Measurements from ENCODE around the gene PTGFRN.

Gene PTGFRN

DNA sequence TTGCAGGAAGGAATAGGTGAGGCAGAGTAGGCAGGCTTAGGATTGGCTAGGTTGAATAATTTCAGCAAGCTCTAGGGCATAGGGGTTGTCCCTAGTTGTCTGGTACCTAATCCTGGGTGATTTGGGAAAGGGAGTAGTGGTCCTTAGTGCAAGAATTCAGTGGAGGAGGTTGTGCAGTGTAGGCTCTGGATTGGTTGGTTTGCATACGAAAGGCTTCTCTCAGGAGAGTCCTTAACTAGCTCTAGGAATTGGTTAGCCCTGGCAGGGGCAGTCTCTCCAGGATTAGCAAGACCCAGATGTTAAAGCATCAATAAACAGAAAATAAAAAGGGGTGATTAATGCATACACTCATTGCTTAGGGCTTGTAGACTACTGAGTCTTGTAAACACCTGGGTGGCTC lies 82.2 kb downstream of the PTGFRN start:
- DNase-seq (ENCODE audit: extremely low read depth in 1 of 2, low read depth in 1 of 2): no peak

GRCh38 chr1:116993286-116993685 lies 83.6 kb downstream of the PTGFRN start:
- no peak for DNase-seq (ENCODE audit: extremely low read depth in 1 of 2, low read depth in 1 of 2)

- no peak for DNase-seq (ENCODE audit: extremely low read depth in 1 of 2, low read depth in 1 of 2)
Observed at GRCh38 chr1:116994411-116994810, 84.7 kb downstream of the PTGFRN start.

- DNase-seq (ENCODE audit: extremely low read depth in 1 of 2, low read depth in 1 of 2): no peak
Observed at GRCh38 chr1:116997066-116997465, 87.3 kb downstream of the PTGFRN start.

DNA sequence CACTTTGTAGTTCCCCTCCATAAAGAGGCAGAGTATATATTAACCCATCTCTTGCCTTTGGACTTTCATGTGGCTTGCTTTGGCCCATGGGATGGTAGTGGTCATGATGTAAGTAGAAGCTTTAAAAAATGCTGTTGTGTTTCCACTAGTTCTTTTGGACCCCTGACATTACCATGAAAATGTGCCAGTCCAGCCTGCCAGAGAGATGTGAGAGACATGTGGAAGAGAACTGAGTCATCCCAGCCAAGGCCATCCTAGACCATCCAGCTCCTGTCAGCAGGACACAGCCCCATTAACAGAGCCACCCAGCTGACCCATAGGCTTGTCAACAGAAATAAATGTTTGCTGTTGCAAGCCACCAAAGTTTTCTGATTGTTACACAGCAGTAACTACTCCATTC lies 87.9 kb downstream of the PTGFRN start:
- no peak for DNase-seq (ENCODE audit: extremely low read depth in 1 of 2, low read depth in 1 of 2)

DNA sequence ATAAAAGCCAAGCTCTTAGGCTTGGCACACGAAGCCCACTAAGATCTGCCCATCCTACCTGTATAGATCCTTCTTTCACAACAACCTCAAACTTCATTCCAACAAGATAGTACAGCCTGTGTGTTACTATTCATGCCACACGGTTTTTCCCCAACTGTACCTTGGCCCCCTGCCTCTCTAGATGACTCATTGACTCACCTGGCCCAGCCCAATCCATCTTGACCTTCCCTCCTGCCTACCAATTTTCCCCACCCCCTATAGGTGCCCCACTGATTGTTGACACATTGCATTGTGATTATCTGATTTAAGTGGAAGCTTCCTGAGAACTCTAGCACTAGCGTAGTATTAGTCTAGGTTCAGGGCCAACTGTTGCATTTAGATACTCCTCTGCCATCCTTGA lies 89.9 kb downstream of the PTGFRN start:
- no peak for DNase-seq (ENCODE audit: extremely low read depth in 1 of 2, low read depth in 1 of 2)

GRCh38 chr1:117000142-117000541 lies 90.4 kb downstream of the PTGFRN start:
- no peak for DNase-seq (ENCODE audit: extremely low read depth in 1 of 2, low read depth in 1 of 2)

- no peak for DNase-seq (ENCODE audit: extremely low read depth in 1 of 2, low read depth in 1 of 2)
Observed at GRCh38 chr1:117001254-117001927, 91.7 kb downstream of the PTGFRN start, which contains the start of gene CD101. TSS of gene CD101 (plus strand) at chr1:117001760. CDS start at chr1:117001818, 58 bp downstream.

DNA sequence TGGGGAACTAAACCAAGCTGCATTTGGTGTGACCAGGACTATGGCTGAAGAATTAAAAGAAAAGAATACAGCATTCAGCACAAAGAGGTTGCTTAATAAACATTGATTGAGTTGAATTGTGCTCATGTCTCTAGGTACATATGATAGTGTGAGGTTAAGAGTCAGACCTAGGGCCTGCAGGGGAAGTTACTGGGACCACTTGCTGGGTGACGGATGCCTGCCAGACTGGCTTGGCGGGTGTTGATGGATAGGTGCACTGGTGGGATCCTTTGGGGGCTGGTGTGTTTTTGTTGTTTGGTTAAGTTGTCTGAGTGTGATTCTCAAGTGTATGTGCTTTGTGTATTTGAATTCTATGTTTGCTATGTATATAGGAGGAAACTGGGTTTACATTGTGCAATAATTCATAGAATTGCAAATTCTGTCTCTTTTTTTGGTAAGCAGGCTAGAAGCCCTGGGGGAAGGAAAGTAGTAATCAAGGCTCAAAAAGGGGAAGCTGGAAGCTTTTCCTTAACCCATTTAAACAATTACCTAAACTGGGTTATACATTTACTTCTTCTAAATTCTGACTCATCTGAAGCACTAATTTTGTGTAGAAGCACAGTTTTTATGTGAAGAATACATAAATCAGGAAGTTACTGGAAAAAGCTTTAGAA lies 93.6 kb downstream of the PTGFRN start:
- DNase-seq (ENCODE audit: extremely low read depth in 1 of 2, low read depth in 1 of 2): no peak

GRCh38 chr1:117007719-117008013 lies 98.0 kb downstream of the PTGFRN start:
- DNase-seq (ENCODE audit: extremely low read depth in 1 of 2, low read depth in 1 of 2): no peak

DNA sequence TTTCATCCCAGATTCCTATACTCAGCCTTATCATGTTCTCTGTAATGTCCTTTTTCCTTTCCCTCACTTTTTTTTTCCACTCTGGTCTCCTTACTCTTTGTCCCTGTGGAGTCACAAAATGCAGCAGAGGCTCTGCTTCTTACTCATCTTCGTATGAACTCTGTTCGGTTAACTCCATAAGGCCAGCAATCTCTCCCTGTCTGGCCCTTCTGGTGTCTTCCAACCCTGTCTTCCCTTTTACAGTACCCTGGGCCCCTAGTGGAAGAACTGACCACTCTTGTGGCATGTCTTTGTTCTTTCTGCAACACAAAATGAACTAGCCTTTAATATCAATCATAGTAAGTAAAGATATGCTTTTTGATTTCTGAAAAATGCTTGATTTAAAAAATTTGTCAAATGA lies 98.9 kb downstream of the PTGFRN start:
- DNase-seq (ENCODE audit: extremely low read depth in 1 of 2, low read depth in 1 of 2): no peak

DNA sequence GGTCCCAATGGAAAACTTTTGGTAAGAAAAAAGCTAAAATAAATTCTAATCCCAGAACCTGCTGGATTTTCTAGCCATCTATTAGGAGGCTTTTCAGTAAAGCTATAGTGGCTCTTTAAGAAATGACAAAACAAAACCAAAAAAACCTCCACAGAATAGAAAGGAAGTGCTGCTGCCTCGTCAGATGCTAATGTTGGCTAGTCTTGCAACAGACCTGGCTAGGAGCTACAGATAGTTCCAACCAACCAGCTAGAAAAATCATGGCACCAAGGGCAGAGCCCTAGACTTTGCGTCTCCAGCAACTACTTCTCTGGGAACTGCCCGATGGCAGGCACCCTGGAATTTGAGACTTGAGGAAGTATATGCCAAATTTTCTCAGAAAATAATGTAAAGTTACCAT lies 99.4 kb downstream of the PTGFRN start:
- DNase-seq (ENCODE audit: extremely low read depth in 1 of 2, low read depth in 1 of 2): no peak

- DNase-seq (ENCODE audit: extremely low read depth in 1 of 2, low read depth in 1 of 2): no peak
Observed at GRCh38 chr1:117010310-117010969, 100.7 kb downstream of the PTGFRN start.

DNA sequence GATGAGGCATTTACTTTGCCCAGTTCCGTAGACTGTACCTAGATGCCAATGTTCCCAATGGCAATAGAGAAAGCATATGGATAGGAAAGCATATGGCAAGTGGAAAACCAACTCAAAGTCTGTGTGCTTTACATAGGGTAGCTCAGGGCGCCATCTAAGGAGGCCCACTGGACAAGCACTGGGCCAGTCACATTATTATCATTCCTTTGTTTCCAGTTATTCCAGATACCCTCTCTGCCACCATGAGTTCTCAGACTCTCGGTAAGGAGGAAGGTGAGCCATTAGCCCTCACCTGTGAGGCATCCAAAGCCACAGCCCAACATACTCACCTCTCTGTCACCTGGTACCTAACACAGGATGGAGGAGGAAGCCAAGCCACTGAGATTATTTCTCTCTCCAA lies 101.6 kb downstream of the PTGFRN start:
- DNase-seq (ENCODE audit: extremely low read depth in 1 of 2, low read depth in 1 of 2): no peak

DNA sequence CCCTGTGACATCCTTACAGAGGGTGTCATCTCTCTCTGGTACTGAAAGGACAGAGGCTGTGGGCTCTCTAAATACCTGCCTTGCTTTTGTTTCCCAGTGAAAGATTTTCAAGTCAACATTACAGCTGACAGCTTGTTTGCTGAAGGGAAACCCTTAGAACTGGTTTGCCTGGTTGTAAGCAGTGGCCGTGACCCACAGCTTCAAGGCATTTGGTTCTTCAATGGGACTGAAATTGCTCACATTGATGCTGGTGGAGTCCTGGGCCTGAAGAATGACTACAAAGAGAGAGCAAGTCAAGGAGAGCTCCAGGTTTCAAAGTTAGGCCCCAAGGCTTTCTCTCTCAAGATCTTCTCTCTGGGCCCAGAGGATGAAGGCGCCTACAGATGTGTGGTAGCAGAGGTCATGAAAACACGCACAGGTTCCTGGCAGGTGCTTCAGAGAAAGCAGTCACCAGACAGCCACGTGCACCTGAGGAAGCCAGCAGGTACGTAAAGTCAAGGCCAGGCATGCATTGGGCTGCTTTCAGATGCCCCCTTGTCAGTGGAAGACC lies 103.7 kb downstream of the PTGFRN start:
- no peak for DNase-seq (ENCODE audit: extremely low read depth in 1 of 2, low read depth in 1 of 2)

GRCh38 chr1:117014209-117014608 lies 104.5 kb downstream of the PTGFRN start:
- DNase-seq (ENCODE audit: extremely low read depth in 1 of 2, low read depth in 1 of 2): no peak

- DNase-seq (ENCODE audit: extremely low read depth in 1 of 2, low read depth in 1 of 2): no peak
Observed at GRCh38 chr1:117015724-117016123, 106.0 kb downstream of the PTGFRN start.

GRCh38 chr1:117017062-117017461 lies 107.3 kb downstream of the PTGFRN start:
- no peak for DNase-seq (ENCODE audit: extremely low read depth in 1 of 2, low read depth in 1 of 2)

DNA sequence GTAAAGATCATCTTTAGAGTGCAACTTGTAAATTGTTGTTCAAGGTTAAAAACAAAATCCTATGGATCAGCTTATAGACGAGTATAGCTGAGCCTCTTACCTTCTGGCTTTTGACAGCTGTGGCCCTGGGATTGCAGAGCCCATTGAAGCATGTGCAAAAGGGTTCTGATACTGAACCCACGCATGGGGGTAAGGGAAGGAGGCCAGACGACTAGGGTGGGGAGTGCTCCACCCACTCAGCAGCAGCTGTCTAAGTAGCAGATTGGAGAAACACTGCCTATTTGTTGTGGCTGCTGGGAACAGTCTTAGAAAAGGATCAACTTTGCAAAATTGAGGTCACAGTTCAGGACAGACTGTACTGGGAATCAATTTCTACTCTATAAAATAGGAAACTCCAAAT lies 107.9 kb downstream of the PTGFRN start:
- DNase-seq (ENCODE audit: extremely low read depth in 1 of 2, low read depth in 1 of 2): no peak

DNA sequence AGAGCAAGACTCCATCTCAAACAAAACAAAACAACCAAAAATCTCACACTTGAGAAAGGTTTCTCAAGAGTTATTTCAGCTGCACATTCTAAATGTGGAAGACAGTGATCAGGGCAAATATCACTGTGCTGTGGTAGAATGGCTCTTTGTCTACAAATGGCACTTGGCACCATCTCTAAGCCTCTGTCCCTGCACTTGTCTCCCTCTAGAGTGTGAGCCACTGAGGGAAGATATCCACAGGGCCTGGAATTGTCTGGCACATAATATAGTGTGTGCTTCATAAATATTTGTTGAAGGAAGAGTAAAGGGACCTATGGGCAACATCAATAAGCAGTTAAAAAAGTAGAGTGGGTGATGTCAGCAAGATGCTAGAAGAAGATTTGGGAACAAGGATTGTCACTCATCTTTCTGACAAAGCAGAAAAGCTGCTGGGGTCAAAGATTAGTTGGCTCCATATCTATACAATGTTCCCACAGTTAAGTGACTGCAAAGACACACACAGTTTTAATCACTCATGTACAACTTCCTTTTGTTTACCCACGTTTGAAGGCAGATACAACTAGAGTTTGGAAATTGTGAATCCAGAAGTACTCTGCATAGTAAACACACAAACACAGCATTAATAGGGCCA lies 110.9 kb downstream of the PTGFRN start:
- no peak for DNase-seq (ENCODE audit: extremely low read depth in 1 of 2, low read depth in 1 of 2)

GRCh38 chr1:117022114-117022513 lies 112.4 kb downstream of the PTGFRN start:
- DNase-seq (ENCODE audit: extremely low read depth in 1 of 2, low read depth in 1 of 2): no peak

GRCh38 chr1:117025568-117025967 lies 115.9 kb downstream of the PTGFRN start:
- no peak for DNase-seq (ENCODE audit: extremely low read depth in 1 of 2, low read depth in 1 of 2)
